ENCODE measurements around the gene TRIM25.
A peak's percentile ranks its signal among the peaks of the same experiment; 100 is the strongest.
"Not testable (repeated sequence)": the region's sequence is repeated elsewhere in the genome, so short reads cannot be mapped to it uniquely, and the experiment has no call there.

Gene TRIM25, protein sequence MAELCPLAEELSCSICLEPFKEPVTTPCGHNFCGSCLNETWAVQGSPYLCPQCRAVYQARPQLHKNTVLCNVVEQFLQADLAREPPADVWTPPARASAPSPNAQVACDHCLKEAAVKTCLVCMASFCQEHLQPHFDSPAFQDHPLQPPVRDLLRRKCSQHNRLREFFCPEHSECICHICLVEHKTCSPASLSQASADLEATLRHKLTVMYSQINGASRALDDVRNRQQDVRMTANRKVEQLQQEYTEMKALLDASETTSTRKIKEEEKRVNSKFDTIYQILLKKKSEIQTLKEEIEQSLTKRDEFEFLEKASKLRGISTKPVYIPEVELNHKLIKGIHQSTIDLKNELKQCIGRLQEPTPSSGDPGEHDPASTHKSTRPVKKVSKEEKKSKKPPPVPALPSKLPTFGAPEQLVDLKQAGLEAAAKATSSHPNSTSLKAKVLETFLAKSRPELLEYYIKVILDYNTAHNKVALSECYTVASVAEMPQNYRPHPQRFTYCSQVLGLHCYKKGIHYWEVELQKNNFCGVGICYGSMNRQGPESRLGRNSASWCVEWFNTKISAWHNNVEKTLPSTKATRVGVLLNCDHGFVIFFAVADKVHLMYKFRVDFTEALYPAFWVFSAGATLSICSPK

GRCh38 chr17:56913867-56914580 is at the start of gene TRIM25:
TSS of gene TRIM25 (minus strand) at chr17:56914049. CDS start at chr17:56913988, 61 bp downstream.
- peak; percentile 12 for DNase-seq

GRCh38 chr17:56960596-56961538 is 47.0 kb upstream of the TRIM25 start, which contains the start of gene COIL:
TSS of gene COIL (minus strand) at chr17:56961050. CDS start at chr17:56961019, 31 bp downstream.
- peak; percentile 80 for DNase-seq

GRCh38 chr17:56956992-56957391 is 43.1 kb upstream of the TRIM25 start:
- DNase-seq: no peak

DNA sequence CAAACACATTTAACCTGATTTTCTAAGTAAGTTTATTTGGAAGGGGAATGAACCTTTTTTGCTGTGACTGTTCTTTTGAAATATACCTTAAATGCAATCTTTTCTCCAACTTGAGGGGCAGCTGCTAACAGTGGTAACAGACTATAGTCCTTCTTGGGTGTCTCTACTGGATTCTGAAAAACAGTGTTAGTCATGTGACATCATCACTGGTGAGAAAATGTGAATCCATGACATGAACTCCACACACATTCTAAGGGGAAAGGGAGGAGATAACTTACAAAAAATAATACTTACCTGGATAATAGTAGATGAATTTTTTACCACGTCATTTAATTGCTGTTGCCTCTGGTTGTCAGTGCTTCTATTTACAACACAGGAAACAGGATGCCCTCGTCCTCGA is 35.7 kb upstream of the TRIM25 start:
- DNase-seq: no peak

DNA sequence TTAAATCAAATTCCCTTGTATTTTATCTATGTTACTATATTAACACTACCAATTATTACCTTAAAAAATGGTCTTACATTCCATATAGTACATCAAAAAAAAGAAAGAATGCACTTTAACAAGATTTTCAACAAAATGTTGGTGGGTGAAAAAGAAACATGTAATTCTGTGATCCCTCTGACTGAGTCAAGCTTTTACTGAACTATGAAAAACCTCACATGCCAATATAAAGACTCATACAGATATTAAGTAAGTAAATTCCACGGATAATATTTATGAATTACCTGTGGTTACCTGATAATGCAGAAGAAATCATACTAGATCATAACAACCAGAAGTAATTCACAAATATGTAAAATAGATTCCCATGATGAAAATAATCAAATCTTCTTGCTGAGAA is 34.6 kb upstream of the TRIM25 start:
- DNase-seq: no peak

DNA sequence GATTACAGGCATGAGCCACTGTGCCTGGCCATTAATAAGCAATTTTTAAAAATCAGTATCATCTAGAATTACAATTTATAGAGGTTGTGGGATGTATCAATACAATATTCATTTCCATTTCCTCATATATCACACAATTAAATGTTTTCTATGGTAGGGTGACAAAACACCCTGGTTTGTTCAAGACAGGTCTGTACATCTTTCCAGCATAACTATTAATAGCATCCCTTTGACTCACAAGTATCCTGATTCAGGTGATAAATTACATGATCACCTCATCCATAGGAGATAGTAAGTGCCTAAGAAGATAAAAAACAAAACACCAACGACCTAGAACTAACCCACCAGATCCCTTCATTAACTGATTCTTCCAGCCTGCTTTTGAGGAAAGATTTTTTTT is 33.9 kb upstream of the TRIM25 start:
- no peak for DNase-seq

DNA sequence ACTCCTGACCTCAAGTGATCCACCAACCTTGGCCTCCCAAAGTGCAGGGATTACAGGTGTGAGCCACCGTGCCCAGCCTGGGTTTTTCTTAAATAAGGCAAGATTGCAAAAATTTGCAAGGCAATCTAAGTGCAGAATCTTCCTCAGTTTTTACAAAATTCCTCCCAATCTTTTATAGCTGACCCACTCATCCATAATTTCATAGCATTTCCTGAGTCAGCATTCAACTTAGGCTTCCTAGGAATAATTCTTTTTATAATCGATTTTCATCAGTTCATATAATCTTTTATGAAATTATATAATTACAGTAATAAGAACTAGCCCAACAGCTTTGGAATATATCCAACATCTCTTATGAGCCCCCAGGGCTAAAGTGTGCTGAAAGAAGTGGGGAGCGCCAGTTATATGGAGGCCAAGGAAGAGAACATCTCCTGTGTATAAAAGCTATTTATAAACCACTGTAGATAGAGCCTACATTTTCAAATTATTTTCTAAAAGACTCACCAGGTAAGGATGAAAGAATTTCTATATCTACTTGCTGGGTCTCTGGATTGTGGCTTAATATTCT is 32.2 kb upstream of the TRIM25 start:
- no peak for DNase-seq

GRCh38 chr17:56943505-56944125 is 29.8 kb upstream of the TRIM25 start:
- DNase-seq: no peak

DNA sequence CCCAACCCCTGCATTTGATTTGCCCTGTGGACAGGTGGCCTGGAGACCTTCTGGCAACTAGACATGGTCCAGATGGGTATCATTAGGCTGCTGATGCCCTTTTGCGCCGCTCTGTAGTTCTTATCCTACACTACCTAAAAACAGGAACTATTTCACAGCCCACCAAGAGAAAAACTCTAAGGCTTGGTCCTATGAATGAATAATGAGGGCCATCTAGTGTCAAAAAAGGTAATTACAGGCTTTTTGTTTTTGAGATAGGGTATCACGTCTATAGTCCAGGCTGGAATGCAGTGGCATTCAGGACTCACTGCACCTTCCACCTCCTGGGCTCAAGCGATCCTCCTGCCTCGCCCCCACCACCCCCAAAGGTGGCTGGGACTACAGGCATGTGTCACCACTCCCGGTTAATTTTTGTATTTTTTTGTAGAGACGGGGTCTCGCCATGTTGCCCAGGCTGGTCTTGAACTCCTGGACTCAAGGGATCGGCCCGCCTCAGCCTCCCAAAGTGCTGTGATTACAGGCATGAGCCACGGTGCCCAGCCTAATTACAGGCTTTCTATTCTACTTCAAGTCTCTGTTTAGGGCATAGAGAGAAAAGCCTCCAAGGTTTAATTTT is 26.1 kb upstream of the TRIM25 start:
- no peak for DNase-seq

DNA sequence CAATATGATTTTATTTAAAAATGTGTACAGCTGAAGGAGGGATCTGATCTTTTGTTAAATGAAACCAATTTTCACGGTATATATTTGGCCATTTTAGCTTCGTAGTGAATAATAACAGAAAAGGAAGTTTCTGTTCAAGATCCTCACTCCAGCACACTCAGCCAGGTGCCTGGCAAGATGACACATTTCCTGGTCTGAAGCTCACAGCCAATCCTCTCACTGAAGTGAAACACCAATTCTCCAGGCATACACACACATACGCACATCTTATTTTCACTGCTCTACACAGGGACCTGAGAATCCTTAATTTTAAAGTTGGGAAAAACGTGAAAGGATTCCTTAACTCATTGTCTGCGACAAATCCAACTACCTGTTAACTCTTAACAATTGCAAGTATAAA is 24.4 kb upstream of the TRIM25 start:
- DNase-seq: not testable (repeated sequence)

GRCh38 chr17:56937687-56938086 is 23.8 kb upstream of the TRIM25 start:
- no peak for DNase-seq

GRCh38 chr17:56936697-56937322 is 23.0 kb upstream of the TRIM25 start:
- DNase-seq: no peak

DNA sequence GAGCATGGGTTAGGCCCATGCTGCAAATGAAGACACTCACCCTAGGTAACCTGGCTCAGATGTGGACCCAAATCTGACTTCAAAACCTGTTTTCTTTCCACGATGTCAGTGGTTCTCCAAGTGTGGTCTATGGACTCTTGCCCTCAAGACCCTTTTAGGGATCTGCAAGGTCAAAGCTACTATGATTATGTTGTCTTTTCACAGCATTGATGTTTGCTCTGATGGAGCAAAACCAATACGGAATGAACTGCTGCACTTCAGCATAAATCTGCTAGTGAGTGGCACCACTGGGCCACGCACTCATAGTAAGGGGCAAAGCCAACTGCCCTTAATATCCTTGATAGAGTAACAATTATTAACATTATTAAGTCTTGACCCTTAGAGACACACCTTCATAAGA is 21.6 kb upstream of the TRIM25 start:
- DNase-seq: no peak

DNA sequence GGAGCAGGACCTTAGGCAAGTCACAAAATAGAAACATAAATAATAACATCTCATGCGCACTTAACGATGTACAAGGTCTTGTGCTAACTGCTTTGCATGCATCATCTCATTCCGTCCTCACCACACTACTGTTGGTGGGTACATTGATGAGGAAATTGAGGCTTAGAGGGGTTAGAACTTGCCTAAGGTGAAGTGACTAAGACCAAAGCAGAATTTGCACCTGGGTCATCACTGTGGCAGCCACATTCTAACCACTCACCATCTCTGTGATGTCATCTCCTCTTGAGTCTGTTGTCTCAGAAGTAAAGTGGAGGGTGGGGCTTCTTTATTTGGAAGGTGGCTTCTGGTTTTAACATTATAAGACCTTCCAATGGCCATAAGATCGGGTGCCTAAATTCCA is 20.4 kb upstream of the TRIM25 start:
- DNase-seq: no peak

DNA sequence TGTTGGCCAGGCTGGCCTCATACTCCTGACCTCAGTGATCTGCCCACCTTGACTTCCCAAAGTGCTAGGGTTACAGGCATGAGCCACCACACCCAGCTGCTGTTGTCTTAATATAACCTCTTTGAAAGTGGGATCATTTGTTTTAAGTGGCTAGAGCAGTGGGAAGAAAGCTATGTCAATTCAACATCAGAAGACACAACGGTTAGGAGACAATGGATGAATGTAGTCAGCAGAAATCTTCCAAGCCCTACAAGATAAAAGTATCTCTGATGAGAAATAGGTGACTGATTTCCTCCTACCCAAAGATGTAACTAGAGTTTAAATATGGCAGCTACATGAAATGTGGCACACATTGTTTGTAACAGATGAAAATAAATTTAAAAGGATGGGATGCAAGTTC is 20.0 kb upstream of the TRIM25 start:
- no peak for DNase-seq

GRCh38 chr17:56933151-56933745 is 19.4 kb upstream of the TRIM25 start:
- no peak for DNase-seq

GRCh38 chr17:56930739-56931337 is 17.0 kb upstream of the TRIM25 start:
- DNase-seq: no peak

DNA sequence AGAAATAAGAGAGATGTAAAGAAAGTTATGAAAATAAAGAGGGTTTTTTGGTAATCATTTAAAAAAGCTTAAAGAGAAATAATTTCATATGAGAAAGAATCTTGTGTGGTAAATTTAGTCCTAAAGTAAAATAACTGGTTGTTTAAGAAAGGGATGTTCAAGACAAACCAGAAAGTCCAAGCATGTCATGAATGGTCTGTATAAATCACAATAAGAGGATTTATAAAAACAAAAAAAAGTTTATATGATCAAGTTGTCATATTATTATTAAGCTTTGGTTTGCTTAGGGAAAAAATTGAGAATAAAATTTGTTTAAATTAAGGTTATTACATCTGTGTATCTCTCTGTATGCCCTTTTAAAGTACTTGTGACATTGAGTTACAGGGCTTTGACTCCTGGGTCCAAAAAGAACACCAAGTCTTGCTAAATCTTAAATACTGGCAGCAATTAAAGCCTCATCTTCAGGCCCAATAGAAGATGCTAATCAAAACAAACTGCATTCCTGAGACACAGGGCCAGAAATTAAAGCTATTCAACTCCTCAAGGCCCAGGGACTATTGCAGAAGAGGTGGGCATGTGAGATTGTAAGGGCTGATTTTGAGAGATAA is 15.6 kb upstream of the TRIM25 start:
- no peak for DNase-seq

DNA sequence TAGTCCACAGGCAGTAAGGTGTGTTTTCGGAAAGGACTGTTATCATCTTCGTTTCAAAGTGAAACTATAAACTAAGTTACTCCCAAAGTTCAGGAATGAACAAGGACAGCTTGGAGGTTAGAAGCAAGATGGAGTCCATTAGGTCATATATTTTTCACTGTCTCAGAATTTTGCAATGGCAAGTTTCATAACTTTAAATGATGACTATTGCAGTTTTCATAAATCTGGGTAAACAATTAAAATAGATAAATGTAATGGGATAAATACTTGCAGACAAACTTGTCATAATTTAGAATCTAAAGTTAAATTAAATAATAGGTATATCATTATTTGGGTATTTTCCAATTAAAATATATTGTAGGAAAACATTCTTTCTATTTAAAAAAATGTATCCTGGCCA is 14.7 kb upstream of the TRIM25 start:
- DNase-seq: no peak

- DNase-seq: no peak
Measured at GRCh38 chr17:56926704-56927103, 12.9 kb upstream of the TRIM25 start.

Measured in NCI-H2081 treated with DMSO at 0.1 percent for 48 hours (cell line).